ENCODE data around the gene ATP4A.
"Not testable (repeated sequence)": the region's sequence is repeated elsewhere in the genome, so short reads cannot be mapped to it uniquely, and the experiment has no call there.

Gene ATP4A

DNA sequence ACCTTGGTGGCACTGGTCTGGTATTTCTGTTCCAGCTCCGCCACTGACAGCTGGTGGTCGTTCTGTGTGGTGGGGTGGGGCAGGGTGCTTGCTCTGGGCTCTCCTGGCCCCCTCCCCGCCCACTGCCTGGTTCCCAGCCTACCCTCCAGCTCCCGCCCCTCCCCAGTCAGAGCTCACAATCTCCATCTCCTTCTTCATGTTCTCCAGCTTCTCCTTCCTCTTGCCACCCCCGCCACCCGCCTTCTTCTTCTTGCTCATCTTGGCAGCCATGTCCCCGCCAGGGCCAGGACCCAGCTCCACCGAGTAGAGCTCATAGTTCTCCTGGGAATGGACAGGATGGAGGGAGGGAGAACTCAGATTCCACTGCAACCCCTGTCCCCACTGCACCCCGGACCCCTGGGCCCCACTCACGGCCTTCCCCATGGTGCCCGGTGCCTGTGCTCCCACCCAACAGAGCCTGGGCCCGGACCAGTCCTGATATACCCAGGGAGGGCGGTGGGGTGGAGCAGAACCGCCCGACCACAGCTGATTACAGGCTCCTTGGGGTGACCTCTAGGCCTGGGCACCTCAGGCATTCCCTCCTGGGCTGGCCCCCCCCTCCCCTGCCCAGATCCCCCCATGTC, at the start of gene ATP4A:
TSS of gene ATP4A (minus strand) at position 452 of the 623 bp plus-strand sequence. CDS start at position 423, 29 bp downstream.
- DNase-seq = no peak

- DNase-seq = peak; percentile 88
Measured at GRCh38 chr19:35612559-35613321, 49.3 kb upstream of the ATP4A start, which contains the start of gene HAUS5. Gene HAUS5 (plus strand): TSS chr19:35612735. CDS start chr19:35612795, 60 bp downstream.

DNA sequence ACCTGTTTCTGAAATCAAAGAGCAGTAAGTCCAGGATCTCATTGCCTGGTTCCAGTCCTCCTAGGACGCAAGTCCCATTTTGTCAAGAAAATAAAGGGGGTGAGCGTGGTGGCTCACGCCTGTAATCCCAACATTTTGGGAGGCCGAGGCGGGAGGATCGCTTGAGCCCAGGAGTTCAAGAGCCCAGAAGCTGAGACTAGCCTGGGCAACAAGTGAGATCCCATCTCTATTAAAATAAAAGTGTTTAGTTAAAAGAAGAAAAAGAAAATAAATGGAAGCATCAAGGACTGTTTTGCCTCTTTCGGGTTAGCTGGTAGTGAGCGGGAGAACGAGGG, 48.7 kb upstream of the ATP4A start:
- DNase-seq = no peak

DNA sequence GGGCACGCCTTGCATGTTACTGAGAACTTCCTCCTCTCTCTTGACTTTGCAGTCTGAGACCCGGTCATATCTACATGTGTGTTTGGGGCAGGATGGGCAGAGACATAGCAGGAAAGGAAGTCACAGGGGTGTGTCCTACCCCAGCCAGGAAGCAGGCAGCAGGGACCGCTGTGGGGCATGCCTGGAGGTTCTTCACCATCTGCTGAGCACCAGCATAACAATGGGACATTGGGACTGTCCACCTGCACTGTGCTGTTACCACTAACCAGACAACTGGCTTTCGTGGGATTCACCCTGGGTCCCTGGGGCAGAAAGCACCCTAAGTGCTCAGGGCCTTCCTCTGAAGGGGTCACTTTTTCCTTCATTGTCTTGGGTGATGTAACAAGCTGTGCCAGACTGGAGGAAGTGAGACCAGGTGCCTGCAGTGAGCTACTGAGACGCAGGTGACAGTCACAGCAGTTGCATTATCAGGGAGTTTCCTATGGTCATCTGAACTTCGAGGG, 46.4 kb upstream of the ATP4A start:
- no peak for DNase-seq

- DNase-seq = no peak
Measured at GRCh38 chr19:35608251-35608650, 44.8 kb upstream of the ATP4A start.

DNA sequence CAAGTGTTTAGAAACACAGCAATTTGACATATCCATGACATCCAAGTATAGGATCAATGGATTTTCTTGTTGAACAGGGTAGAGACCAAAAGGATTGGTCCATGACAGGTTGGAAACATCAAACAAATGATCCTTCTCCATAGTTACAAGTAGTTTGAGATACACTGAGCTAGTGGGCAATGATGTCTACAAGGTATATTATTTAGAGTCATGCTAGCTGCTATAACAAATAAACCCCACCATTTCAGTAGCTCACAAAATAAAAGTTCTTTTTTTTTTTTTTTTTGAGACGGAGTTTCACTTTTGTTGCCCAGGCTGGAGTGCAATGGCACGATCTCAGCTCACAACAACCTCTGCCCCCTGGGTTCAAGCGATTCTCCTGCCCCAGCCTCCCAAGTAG, 44.2 kb upstream of the ATP4A start:
- DNase-seq = no peak

DNA sequence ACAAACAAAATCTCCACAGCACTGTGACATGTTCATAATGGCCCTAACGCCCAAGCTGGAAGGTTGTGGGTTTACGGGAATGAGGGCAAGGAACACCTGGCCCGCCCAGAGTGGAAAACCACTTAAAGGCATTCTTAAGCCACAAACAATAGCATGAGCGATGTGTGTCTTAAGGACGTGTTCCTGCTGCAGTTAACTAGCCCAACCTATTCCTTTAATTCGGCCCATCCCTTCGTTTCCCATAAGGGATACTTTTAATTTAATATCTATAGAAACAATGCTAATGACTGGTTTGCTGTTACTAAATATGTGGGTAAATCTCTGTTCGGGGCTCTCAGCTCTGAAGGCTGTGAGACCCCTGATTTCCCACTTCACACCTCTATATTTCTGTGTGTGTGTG, 43.7 kb upstream of the ATP4A start:
- DNase-seq = not testable (repeated sequence)

DNA sequence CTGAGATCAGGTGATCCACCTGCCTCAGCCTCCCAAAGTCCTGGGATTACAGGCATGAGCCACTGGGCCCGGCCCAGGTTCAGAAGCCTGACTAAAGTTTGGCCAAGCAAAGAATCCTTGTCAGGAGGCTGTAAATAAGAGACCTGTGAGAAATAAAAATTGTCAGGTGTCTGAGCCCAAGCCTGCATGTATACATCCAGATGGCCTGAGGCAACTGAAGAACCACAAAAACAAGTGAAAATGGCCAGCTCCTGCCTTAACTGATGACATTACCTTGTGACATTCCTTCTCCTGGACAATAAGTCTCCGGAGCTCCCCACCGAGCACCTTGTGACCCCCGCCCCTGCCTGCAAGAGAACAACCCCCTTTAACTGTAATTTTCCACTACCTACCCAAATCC, 41.0 kb upstream of the ATP4A start:
- DNase-seq = not testable (repeated sequence)

DNA sequence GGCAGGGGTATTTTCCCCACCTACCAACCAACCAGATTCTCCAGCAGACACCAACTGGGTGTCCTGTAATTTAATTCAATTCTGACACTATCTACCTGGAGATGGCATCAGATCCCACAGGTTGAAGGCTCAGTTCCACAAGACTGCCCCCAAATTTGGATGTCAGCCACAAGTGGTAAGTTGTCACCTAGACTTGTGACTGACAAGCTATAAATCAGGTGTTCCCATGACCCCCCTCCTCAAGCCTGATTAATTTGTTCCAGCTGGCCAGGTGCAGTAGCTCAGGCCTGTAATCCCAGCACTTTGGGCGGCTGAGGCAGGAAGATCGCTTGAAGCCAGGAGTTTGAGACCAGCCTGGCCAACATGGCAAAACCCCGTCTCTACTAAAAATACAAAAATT, 38.5 kb upstream of the ATP4A start:
- DNase-seq = no peak

- DNase-seq = no peak
Measured at GRCh38 chr19:35596366-35596999, 33.0 kb upstream of the ATP4A start.

- no peak for DNase-seq
Measured at GRCh38 chr19:35595928-35596327, 32.5 kb upstream of the ATP4A start.

DNA sequence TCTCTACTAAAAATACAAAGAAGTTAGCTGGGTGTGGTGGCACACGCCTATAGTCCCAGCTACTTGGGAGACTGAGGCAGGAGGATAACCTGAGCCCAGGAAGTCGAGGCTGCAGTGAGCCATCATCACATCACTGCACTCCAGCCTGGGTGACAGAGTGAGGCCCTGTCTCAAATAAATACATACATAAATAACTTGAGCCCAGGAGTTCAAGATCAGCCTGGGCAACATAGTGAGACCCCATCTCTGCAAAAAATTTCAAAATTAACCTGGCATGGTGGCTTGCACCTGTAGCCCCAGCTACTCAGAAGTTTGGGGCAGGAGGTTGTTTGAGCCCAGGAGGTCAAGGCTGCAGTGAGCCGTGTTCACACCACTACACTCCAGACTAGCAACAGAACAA, 31.6 kb upstream of the ATP4A start:
- DNase-seq = not testable (repeated sequence)

DNA sequence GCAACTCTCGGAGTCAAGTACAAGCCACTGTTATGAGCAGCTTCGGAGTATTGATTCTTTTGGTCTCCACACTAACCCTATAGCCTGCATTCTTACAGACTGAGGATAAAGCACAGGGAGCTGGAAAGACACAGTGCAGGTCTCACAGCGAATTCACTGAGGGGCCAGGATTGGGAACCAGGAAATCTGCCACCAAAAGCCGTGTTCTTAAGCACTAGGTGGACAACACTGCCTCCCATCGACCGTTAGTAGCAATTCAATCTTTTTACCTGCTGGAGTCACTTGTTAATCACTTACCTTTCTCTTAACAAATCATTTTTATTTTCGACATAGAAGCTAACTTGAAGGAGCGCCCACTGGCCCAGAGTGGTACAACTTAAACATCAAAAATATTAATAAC, 28.8 kb upstream of the ATP4A start:
- no peak for DNase-seq

GRCh38 chr19:35590875-35591274, 27.4 kb upstream of the ATP4A start:
- DNase-seq = no peak

DNA sequence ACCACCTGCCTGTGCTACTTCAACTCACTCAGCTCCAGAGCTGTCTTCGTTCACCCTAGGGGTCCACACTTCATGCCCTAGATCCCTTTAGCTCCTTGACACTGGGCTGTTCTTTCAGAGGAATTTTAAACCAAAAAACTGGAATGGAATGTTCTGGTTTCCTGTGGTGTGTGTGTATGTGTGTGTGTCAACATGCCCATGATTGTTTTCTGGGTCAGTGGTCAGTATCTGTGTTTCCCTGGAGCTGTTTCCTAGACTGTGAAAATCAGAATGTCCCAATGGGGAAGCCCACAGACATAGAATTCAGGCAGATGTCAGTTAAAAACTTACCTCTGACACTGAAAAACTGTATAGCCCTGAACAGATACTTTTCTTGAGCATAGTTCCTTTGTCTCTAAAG, 23.9 kb upstream of the ATP4A start:
- no peak for DNase-seq

- DNase-seq = no peak
Measured at GRCh38 chr19:35585848-35586247, 22.4 kb upstream of the ATP4A start, which contains the start of gene PMIS2. Gene PMIS2 (plus strand): TSS chr19:35586173. CDS start chr19:35586260, 87 bp downstream.

- no peak for DNase-seq
Measured at GRCh38 chr19:35582760-35583159, 19.3 kb upstream of the ATP4A start.

DNA sequence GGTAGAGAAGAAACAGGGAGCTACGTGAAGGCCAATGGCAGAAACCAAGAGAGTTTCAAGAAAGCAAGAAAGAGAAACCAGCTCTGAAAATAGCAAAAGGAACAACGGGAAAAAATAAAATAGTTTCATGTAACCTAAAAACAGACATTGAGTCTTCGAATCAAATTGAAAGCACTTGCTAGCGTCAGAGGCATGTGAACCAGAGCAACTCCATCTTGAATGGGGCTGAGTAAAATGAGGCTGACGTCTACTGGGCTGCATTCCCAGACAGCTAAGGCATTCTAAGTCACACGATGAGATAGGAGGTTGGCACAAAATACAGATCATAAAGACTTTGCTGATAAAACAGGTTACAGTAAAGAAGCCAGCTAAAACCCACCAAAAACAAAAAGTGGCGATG, 15.2 kb upstream of the ATP4A start:
- no peak for DNase-seq

GRCh38 chr19:35577918-35578317, 14.5 kb upstream of the ATP4A start:
- no peak for DNase-seq

GRCh38 chr19:35571406-35571965, 8.0 kb upstream of the ATP4A start:
- DNase-seq = no peak

DNA sequence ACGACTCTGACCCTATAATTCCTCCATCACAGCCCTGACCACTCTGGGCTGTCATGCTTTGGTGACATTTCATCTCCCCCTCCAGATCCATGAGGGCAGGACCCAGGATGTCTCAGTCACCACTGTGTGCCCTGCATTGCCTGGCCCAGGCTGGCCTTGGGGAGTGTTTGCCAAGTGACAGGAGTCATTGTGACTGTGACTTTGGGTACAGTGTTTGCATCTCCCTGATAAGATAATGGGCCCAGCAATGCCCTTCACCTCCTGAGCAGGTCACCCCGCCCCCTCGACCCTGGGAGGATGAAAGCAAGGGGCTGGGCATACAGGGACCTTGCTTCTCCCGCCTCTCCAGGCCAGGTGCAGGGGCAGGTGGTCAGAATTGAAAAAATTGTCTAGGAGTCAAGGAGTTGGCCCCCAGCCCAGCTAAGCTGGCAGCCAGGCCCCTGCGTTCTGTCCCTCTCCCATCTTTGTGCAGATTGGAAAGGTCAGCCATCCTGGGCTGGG, 5.9 kb upstream of the ATP4A start:
- DNase-seq = no peak

GRCh38 chr19:35566738-35567137, 3.3 kb upstream of the ATP4A start:
- DNase-seq = no peak

Measured in T1000 (cell line).